GM21737 (cell line): Measurements from ENCODE around the gene SEBOX.

ENCODE experiments used
- ATAC-seq: cut with Tn5 transposase; IDR thresholded peaks from one replicate; pipeline ENCODE4 v1.9.1; 2021; ENCODE audit warnings: mild to moderate bottlenecking, moderate library complexity; ENCODE audit not compliant: unreplicated experiment

The SEBOX gene

DNA sequence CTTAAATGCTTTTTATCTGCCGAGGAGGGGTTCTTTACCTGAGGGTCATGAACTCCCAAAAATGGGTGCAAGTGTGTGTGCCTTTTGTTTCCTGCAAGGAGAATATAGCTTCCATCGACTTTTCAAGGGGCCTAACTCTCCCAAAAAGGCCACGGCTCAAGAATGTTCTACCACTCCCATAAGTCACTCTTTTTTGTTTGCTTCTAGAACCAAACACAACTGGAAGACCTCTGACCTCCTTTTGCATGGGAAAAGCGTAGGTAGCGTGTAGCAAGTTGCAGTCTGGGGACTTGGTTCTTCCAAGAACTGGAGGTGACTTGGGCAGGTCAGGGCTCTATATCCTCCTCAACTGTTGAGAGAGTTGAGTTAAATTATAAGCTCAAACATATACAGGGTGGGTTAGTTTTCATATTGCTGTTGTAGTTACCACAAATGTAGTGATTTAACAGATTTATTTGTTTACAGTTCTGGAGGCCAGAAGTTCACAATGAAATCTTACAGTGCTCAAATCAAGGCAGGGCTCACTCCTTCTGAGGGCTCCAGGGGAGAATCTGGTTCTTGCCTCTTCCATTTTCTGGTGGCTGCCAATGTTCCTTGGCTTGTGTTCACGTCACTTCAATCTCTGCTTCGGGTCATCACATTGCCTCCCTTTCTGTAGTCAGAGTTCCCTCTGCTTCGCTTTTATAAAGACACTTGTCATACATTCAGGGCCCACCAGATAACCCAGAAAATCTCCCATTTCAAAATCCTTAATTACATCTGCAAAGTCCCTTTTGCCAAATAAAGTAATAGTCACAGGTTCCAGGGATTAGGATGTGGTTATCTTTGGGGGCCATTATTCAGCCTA, 44.6 kb downstream of the SEBOX start:
- ATAC-seq: no peak

DNA sequence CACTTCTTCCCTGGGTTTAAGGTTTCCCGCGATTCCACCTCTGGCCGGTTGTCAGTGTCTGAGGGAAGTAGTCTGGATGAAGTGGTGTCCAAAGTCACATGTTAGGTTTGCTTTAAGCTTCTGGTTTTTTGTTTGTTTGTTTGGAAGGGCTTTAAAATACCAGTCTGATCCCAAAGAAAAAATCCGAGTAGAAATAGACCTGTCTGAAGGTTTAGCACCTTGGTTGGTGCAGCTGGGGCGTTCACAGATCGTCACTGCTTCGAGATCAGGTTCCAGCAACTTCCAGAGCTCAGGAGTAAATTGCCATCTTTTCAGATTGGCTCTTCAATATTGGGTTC, 45.4 kb downstream of the SEBOX start:
- ATAC-seq: no peak

DNA sequence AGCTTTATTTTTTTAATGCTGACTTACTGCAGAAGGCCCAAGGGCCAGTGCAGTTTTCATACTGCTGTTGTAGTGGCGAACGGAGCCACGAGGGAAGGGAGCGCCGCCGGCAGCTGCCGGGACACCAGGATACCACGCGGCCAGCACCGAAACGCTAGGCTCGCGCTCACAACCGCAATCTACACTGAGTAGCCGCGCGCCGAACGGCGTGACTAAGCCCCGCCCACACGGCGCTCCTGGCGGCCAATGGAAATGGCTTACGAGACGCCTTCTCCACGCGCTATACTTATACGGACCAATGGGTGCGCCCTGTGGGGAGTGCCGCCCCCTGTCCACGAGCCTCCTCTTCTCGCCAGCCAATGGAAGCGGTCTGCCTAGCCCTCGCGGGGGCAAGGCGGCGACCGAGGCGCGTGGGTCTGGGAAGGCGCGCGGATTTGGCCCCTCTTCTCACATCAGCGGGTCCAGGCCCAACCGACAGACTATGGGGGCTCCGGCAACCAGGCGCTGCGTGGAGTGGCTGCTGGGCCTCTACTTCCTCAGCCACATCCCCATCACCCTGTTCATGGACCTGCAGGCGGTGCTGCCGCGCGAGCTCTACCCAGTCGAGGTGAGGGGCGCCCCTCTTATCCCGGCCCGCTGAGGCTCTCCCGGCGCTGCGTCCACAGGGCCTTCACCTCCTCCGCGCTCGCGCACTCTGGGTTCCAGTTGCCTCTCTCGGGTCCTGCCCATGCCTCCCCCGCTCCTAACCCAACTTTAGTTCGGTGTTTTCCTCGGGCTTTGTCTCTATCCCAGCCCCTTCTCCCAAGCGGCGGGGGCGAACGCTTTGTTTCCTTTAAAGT, 46.0 kb downstream of the SEBOX start, which contains the start of gene TMEM97:
Gene TMEM97, plus strand, starts transcription at position 442 of the 839 bp plus-strand sequence. Its CDS starts 40 bp downstream, at position 482.
- ATAC-seq: peak; percentile 94

DNA sequence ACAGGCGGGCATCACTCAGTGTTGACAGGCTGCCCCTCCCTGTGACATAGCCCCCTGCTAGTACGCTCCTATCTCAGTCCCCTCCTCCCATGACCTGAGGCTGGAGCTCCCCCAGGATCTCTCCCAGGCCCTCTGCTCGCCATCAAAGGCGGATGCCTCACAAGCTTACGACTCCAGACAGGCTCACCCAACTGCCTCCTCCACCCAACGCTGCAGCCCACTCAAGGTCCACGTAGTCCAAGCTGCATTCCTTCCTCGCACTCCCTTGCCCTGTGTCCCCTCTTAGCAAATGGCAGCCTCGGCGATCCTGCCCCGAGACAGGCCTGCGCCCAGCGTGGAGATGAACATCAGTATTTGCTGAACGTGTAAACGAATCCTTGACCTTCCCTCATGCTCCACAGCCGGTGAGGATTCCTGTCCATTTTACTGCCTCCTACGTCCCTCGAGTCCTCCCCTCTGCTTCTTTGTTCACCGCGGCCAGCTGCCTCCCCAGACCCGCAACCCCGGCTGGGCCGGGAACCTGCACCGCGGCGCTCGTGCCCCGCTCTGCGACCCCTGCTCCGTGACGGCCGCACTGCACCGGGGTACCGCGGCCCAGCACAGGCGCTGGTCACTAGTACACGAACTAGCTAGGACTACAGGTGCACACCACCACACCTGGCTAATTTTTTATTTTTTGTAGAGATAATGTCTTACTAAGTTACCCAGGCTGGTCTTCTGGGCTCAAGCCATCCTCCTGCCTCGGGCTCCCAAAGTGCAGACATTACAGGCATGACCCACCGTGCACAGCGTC, 46.8 kb downstream of the SEBOX start:
- ATAC-seq: peak; percentile 8

DNA sequence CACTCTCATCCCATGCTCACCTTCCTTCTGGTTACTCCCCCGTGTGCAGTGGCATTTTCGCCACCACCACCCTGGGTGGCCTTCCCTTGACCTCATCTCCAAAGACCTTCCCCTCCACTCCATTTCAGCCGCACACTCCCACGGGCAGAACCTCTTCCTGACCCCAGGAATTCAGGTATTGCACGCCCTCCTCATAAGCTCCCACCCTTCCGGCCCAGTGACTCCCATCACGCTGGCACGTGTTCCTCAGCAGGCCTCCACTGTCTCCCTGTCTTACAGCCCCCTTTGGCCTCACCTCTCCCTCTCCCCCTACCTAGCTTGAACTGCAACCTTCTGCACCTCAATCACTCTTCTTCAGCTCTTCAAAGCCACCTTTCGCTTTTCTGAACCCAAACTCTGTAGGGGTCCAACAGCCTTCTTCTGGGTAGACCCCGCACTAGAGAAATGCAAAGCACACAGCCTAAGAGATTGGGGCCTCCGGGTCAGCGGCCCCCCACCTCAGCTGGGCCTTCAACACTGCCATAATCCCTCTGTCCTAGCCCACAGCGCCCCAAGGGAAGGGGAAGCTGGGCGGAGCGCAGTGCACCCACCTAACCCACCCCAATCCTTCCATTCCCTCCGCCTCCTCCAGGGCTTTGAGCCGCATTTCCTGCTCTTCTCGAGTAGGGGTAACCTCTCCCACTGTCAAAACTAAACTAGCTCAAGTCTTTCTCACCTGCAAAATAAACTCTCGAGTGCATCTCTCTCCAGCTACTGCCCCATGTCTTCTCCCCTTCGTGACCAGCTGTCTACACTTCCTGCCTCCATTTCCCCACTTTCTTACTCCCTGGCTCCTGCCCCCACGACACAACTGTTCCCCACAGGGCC, 47.7 kb downstream of the SEBOX start:
- ATAC-seq: no peak

DNA sequence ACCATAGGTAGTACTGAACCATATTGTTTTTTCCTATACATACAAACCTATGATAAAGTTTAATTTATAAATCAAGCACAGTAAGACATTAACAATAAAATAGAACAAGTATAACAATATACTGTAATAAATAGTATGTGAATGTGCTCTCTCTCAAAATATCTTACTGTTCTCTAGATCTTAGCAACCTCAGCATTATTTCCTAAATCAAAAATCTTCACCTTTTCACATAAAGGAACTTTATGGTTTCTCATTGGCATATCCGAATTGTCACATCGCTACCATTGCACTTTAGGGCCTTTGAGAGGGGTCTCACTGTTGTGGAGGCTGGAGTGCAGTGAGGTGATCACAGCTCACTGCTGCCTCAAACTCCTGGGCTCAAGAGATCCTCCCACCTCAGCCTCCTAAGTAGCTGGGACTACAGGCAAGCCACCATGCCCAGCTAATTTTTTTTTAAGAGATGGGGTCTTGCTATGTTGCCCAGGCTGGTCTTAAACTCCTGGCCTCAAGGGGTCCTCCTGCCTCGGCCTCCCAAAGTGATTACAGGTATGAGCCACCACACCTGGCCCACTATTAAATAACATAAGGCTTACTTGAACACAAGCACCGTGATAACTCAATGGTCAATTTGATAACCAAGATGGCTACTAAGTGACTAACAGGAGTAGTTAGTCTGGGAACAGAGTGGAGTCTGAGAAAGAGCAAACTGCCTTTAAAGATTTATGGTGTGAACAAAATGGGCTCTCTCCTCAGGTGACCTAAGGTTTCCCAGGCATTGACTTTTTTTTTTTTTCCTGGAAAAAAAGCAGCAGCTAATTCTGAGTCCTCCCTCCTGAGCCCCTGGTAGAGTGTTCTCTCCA, 48.9 kb downstream of the SEBOX start:
- ATAC-seq: no peak

DNA sequence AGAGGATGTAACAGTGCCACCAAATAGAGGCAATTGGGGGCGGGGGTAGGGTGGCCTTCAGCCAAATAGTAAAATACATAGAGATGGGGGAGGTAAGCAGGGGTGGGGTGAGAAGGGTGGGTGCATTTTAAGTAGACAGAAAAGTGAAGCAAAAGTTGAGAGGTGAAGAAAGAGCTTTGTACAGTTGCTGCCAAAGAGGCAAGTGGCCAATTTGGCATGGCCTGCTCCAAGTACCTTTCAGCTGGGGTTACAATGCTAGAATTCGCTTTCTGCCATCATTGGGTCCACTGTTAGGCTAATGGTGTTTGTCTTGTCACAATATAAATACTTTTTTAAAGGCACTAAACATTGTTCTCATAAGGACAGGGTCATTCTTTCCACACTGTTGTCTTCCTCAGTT, 51.2 kb downstream of the SEBOX start:
- ATAC-seq: no peak
